Measurements from ENCODE around the gene REPIN1. TPM values are rescaled to one million over a fixed set of nuclear protein-coding genes. Genes with fewer than 3 reads are reported as not detected.

The REPIN1 gene
- total and polyA plus RNA-seq, 9 of the 15 experiments (the other 6 are each of a cell fraction or from before 2014, with no cell fraction given): 8.1 to 283 (median 94.3) TPM

DNA sequence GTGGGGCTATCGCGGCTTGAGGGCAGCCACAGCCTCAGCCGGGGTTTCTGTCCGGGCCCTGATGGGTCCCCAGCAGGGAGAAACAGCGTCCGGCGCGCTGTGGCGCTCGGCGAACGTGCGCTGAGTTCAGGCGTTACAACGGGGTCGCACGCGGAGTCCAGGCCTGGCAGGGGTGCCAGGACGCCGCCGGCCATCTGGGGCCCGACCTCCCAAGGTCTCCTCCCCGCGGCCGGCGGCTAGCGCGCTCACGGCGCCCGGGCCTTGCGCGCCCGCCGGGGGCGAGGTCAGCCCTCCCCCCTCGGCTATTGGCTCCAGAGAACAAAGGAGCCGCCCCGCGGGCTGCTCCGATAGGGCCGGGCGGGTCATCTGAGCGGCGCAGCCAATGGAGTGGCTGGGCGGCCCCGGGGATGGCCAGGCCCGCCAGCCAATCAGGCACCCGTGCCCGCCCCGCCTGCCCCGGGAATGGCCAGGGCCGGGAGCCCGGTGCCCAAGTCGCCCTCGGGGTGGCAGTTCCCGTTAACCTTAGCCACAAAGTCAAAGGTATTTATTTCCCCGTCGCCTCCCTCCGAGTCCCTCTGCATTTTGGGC lies 10.3 kb downstream of the REPIN1 start, which contains the start of gene ZNF775 (continued):
- TF ChIP-seq ZNF668 (CRISPR knock-in tag; IDR thresholded peaks at IDR 0.05) (no peak), TAF7 (tag; IDR thresholded peaks at IDR 0.05) (0 out of 2 replicates have a peak, but pooled peaks have one; percentile 42), RBM22 (IDR thresholded peaks at IDR 0.05; ENCODE audit: low read depth, low read length, poor library complexity, severe bottlenecking) (peak; percentile 30), SUPT5H (IDR thresholded peaks at IDR 0.05) (peak; percentile 92), XRCC5 (IDR thresholded peaks at IDR 0.05; ENCODE audit: low read depth, low read length) (no peak; the same call in 1 of the 2 replicates), GTF2E2 (tag; IDR thresholded peaks at IDR 0.05) (peak; percentile 12; the same call in 1 of the 2 replicates), MBD2 (IDR thresholded peaks at IDR 0.05; ENCODE audit: borderline replicate concordance, low read depth) (peak; percentile 97), RBM34 (IDR thresholded peaks at IDR 0.05; ENCODE audit: borderline replicate concordance, insufficient read depth, low read length) (peak; percentile 98; the same call in 1 of the 2 replicates), NRF1 (conservative IDR thresholded peaks at IDR 0.05 in 1 of 2, IDR thresholded peaks at IDR 0.05 in 1 of 2) (peak; percentile 83 to 85), ZNF133 (CRISPR knock-in tag; IDR thresholded peaks at IDR 0.05) (peak; percentile 46; the same call in 1 of the 2 replicates), ZNF584 (CRISPR knock-in tag; IDR thresholded peaks at IDR 0.05; ENCODE audit: low read depth) (no peak), RNF2 (IDR thresholded peaks at IDR 0.05) (no peak), BRF1 (IDR thresholded peaks at IDR 0.05; ENCODE audit: borderline replicate concordance, extremely low read depth, insufficient read length) (no peak), NFIC (IDR thresholded peaks at IDR 0.05) (peak; percentile 31; the same call in 1 of the 2 replicates), PHF8 (IDR thresholded peaks at IDR 0.05; ENCODE audit: borderline replicate concordance, low read length) (peak; percentile 94), ZNF41 (CRISPR knock-in tag; conservative IDR thresholded peaks at IDR 0.05) (no peak)
- TF ChIP-seq, protein P1, sequence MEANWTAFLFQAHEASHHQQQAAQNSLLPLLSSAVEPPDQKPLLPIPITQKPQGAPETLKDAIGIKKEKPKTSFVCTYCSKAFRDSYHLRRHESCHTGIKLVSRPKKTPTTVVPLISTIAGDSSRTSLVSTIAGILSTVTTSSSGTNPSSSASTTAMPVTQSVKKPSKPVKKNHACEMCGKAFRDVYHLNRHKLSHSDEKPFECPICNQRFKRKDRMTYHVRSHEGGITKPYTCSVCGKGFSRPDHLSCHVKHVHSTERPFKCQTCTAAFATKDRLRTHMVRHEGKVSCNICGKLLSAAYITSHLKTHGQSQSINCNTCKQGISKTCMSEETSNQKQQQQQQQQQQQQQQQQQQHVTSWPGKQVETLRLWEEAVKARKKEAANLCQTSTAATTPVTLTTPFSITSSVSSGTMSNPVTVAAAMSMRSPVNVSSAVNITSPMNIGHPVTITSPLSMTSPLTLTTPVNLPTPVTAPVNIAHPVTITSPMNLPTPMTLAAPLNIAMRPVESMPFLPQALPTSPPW (CRISPR knock-in tag; IDR thresholded peaks at IDR 0.05): peak; percentile 89; the same call in 1 of the 2 replicates
- TF ChIP-seq, protein P2, sequence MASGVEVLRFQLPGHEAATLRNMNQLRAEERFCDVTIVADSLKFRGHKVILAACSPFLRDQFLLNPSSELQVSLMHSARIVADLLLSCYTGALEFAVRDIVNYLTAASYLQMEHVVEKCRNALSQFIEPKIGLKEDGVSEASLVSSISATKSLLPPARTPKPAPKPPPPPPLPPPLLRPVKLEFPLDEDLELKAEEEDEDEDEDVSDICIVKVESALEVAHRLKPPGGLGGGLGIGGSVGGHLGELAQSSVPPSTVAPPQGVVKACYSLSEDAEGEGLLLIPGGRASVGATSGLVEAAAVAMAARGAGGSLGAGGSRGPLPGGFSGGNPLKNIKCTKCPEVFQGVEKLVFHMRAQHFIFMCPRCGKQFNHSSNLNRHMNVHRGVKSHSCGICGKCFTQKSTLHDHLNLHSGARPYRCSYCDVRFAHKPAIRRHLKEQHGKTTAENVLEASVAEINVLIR (CRISPR knock-in tag; IDR thresholded peaks at IDR 0.05): no peak
- TF ChIP-seq, protein P3, sequence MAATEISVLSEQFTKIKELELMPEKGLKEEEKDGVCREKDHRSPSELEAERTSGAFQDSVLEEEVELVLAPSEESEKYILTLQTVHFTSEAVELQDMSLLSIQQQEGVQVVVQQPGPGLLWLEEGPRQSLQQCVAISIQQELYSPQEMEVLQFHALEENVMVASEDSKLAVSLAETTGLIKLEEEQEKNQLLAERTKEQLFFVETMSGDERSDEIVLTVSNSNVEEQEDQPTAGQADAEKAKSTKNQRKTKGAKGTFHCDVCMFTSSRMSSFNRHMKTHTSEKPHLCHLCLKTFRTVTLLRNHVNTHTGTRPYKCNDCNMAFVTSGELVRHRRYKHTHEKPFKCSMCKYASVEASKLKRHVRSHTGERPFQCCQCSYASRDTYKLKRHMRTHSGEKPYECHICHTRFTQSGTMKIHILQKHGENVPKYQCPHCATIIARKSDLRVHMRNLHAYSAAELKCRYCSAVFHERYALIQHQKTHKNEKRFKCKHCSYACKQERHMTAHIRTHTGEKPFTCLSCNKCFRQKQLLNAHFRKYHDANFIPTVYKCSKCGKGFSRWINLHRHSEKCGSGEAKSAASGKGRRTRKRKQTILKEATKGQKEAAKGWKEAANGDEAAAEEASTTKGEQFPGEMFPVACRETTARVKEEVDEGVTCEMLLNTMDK (IDR thresholded peaks at IDR 0.05; ENCODE audit: borderline replicate concordance, insufficient read depth, low read depth, low read length, poor library complexity, severe bottlenecking): peak; percentile 22
- TF ChIP-seq, protein P4, sequence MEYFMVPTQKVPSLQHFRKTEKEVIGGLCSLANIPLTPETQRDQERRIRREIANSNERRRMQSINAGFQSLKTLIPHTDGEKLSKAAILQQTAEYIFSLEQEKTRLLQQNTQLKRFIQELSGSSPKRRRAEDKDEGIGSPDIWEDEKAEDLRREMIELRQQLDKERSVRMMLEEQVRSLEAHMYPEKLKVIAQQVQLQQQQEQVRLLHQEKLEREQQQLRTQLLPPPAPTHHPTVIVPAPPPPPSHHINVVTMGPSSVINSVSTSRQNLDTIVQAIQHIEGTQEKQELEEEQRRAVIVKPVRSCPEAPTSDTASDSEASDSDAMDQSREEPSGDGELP (CRISPR knock-in tag; IDR thresholded peaks at IDR 0.05; ENCODE audit: borderline replicate concordance): peak; percentile 69; the same call in 1 of the 2 replicates
- TF ChIP-seq, protein P5, sequence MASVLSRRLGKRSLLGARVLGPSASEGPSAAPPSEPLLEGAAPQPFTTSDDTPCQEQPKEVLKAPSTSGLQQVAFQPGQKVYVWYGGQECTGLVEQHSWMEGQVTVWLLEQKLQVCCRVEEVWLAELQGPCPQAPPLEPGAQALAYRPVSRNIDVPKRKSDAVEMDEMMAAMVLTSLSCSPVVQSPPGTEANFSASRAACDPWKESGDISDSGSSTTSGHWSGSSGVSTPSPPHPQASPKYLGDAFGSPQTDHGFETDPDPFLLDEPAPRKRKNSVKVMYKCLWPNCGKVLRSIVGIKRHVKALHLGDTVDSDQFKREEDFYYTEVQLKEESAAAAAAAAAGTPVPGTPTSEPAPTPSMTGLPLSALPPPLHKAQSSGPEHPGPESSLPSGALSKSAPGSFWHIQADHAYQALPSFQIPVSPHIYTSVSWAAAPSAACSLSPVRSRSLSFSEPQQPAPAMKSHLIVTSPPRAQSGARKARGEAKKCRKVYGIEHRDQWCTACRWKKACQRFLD (CRISPR knock-in tag; IDR thresholded peaks at IDR 0.05): 0 out of 2 replicates have a peak, but pooled peaks have one; percentile 14

All from K562 (cell line).